ENCODE measurements around the gene ATP13A3. TPM values are rescaled to one million over a fixed set of nuclear protein-coding genes. Genes with fewer than 3 reads are reported as not detected.
A peak's percentile ranks its signal among the peaks of the same experiment; 100 is the strongest.

ATP13A3 gene
- total and polyA plus RNA-seq, 2 donors (not counting 1 experiment from before 2014, with no cell fraction given): 222 to 285 TPM

- no peak overlapping the region for H3K4me2 ChIP-seq (ENCODE audit: extremely low read depth, insufficient read depth, low read length)
- peaks cover 12% of the 10 kb centered on the region for H3K27me3 ChIP-seq (ENCODE audit: control insufficient read depth, insufficient read depth, low read length)
- TF ChIP-seq, protein P1, sequence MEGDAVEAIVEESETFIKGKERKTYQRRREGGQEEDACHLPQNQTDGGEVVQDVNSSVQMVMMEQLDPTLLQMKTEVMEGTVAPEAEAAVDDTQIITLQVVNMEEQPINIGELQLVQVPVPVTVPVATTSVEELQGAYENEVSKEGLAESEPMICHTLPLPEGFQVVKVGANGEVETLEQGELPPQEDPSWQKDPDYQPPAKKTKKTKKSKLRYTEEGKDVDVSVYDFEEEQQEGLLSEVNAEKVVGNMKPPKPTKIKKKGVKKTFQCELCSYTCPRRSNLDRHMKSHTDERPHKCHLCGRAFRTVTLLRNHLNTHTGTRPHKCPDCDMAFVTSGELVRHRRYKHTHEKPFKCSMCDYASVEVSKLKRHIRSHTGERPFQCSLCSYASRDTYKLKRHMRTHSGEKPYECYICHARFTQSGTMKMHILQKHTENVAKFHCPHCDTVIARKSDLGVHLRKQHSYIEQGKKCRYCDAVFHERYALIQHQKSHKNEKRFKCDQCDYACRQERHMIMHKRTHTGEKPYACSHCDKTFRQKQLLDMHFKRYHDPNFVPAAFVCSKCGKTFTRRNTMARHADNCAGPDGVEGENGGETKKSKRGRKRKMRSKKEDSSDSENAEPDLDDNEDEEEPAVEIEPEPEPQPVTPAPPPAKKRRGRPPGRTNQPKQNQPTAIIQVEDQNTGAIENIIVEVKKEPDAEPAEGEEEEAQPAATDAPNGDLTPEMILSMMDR (conservative IDR thresholded peaks at IDR 0.05 in 1 of 2, IDR thresholded peaks at IDR 0.05 in 1 of 2; ENCODE audit: low read depth in 1 of 2, low read length in 2 of 2): no peak
- TF ChIP-seq EZH2 (IDR thresholded peaks at IDR 0.05; ENCODE audit: low read length, missing control alignments): no peak
- H3K9me3 ChIP-seq (ENCODE audit: control insufficient read depth, insufficient read depth, low read depth, low read length): no peaks in the 10 kb centered on the region
- H2AFZ ChIP-seq (ENCODE audit: low read length): no peak overlapping the region
- peaks cover 4% of the 10 kb centered on the region for H3K4me1 ChIP-seq (ENCODE audit: control insufficient read depth, extremely low read depth, insufficient read depth, low read length)
- no peaks in the 10 kb centered on the region for H4K20me1 ChIP-seq (ENCODE audit: control insufficient read depth, extremely low read depth, insufficient read depth, low read length)
- no peaks in the 10 kb centered on the region for H3K79me2 ChIP-seq (ENCODE audit: control insufficient read depth, insufficient read depth, low read length)
- H3K36me3 ChIP-seq (ENCODE audit: control insufficient read depth, insufficient read depth, low read length): no peaks in the 10 kb centered on the region
- H3K4me3 ChIP-seq (replicated peaks in 1 of 4; ENCODE audit: control extremely low read depth in 1 of 4, insufficient read depth in 1 of 4, low read depth in 3 of 4, low read length in 4 of 4): no peak overlapping the region
- H3K9ac ChIP-seq (ENCODE audit: insufficient read depth, low read length): no peak overlapping the region
- H3K27ac ChIP-seq (ENCODE audit: insufficient read depth, low read length): no peak overlapping the region
- DNase-seq (ENCODE audit: low read depth in 2 of 2): no peak
Observed at GRCh38 chr3:194399874-194400411, 86.9 kb downstream of the ATP13A3 start.

- H3K4me1 ChIP-seq (ENCODE audit: control insufficient read depth, extremely low read depth, insufficient read depth, low read length): peaks cover 4% of the 10 kb centered on the region
- no peaks in the 10 kb centered on the region for H4K20me1 ChIP-seq (ENCODE audit: control insufficient read depth, extremely low read depth, insufficient read depth, low read length)
- no peak within 1 kb of the TSS for H3K27ac ChIP-seq (ENCODE audit: insufficient read depth, low read length)
- no peak for DNase-seq (ENCODE audit: low read depth in 2 of 2)
- no peaks in the 10 kb centered on the region for H3K79me2 ChIP-seq (ENCODE audit: control insufficient read depth, insufficient read depth, low read length)
- peaks cover 12% of the 10 kb centered on the region for H3K27me3 ChIP-seq (ENCODE audit: control insufficient read depth, insufficient read depth, low read length)
- peak within 1 kb of the TSS; percentile 63 for H3K4me2 ChIP-seq (ENCODE audit: extremely low read depth, insufficient read depth, low read length)
- TF ChIP-seq, protein P1 (conservative IDR thresholded peaks at IDR 0.05 in 1 of 2, IDR thresholded peaks at IDR 0.05 in 1 of 2; ENCODE audit: low read depth in 1 of 2, low read length in 2 of 2): no peak
- no peak for TF ChIP-seq EZH2 (IDR thresholded peaks at IDR 0.05; ENCODE audit: low read length, missing control alignments)
- no peak within 1 kb of the TSS for H3K9ac ChIP-seq (ENCODE audit: insufficient read depth, low read length)
- no peaks in the 10 kb centered on the region for H3K36me3 ChIP-seq (ENCODE audit: control insufficient read depth, insufficient read depth, low read length)
- H2AFZ ChIP-seq (ENCODE audit: low read length): peak within 1 kb of the TSS; percentile 59
- peak within 1 kb of the TSS in 3 of 4 experiments; percentile 6 to 37 (median 22) for H3K4me3 ChIP-seq (replicated peaks in 1 of 4; ENCODE audit: control extremely low read depth in 1 of 4, insufficient read depth in 1 of 4, low read depth in 3 of 4, low read length in 4 of 4)
- no peaks in the 10 kb centered on the region for H3K9me3 ChIP-seq (ENCODE audit: control insufficient read depth, insufficient read depth, low read depth, low read length)
Observed at GRCh38 chr3:194399166-194399565, 87.6 kb downstream of the ATP13A3 start, which contains the start of gene GP5. Gene GP5 (minus strand): TSS chr3:194399266. CDS start chr3:194398282, 984 bp downstream.

GRCh38 chr3:194397757-194398312, 89.0 kb downstream of the ATP13A3 start:
- Histone ChIP-seq H3K27ac (ENCODE audit: insufficient read depth, low read length) (no peak overlapping the region), H4K20me1 (ENCODE audit: control insufficient read depth, extremely low read depth, insufficient read depth, low read length) (no peaks in the 10 kb centered on the region), H3K9ac (ENCODE audit: insufficient read depth, low read length) (no peak overlapping the region), H3K4me2 (ENCODE audit: extremely low read depth, insufficient read depth, low read length) (peak overlapping the region; percentile 63), H3K4me3 (replicated peaks in 1 of 4; ENCODE audit: control extremely low read depth in 1 of 4, insufficient read depth in 1 of 4, low read depth in 3 of 4, low read length in 4 of 4) (peak overlapping the region in 3 of 4 experiments; percentile 6 to 37 (median 22)), H3K36me3 (ENCODE audit: control insufficient read depth, insufficient read depth, low read length) (no peaks in the 10 kb centered on the region), H3K79me2 (ENCODE audit: control insufficient read depth, insufficient read depth, low read length) (no peaks in the 10 kb centered on the region), H2AFZ (ENCODE audit: low read length) (peak overlapping the region; percentile 59), H3K9me3 (ENCODE audit: control insufficient read depth, insufficient read depth, low read depth, low read length) (no peaks in the 10 kb centered on the region), H3K4me1 (ENCODE audit: control insufficient read depth, extremely low read depth, insufficient read depth, low read length) (peaks cover 4% of the 10 kb centered on the region), H3K27me3 (ENCODE audit: control insufficient read depth, insufficient read depth, low read length) (peaks cover 15% of the 10 kb centered on the region)
- DNase-seq (ENCODE audit: low read depth in 2 of 2): peak; percentile 8 to 55
- TF ChIP-seq EZH2 (IDR thresholded peaks at IDR 0.05; ENCODE audit: low read length, missing control alignments): peak; percentile 56
- TF ChIP-seq, protein P1 (conservative IDR thresholded peaks at IDR 0.05 in 1 of 2, IDR thresholded peaks at IDR 0.05 in 1 of 2; ENCODE audit: low read depth in 1 of 2, low read length in 2 of 2): no peak
